Measurements from ENCODE around the gene BIRC5.

- TF ChIP-seq POLR2AphosphoS5 (IDR thresholded peaks at IDR 0.05) (peak; percentile 89 to 93), CTCF (IDR thresholded peaks at IDR 0.05) (peak; percentile 70 to 97 (median 92))
These were observed 39.6 kb upstream of the BIRC5 start for GRCh38 chr17:78174346-78174869.

Data from upper lobe of left lung (tissue), 4 donors.